Measurements from ENCODE around the gene AMMECR1. TPM values are rescaled to one million over a fixed set of nuclear protein-coding genes. Genes with fewer than 3 reads are reported as not detected.

AMMECR1 gene
- total and polyA plus RNA-seq, 2 of the 13 experiments (the other 11 are each of a cell fraction or from before 2014, with no cell fraction given), result 3.1 to 7.5 TPM

GRCh38 chrX:110241816-110242215, 76.1 kb downstream of the AMMECR1 start:
- POLR2A ChIA-PET, result no interaction called here
- WGBS (ENCODE audit: low lambda C conversion rate), result 95% methylated on average over 1 of the region's 1 CpG
- H3K79me2 ChIP-seq (ENCODE audit: insufficient read depth, low read length), result no peaks in the 10 kb centered on the region
- TF ChIP-seq KDM5A (IDR thresholded peaks at IDR 0.05; ENCODE audit: borderline replicate concordance, low read length) (no peak), ZBTB34 (CRISPR knock-in tag; IDR thresholded peaks at IDR 0.05) (no peak), ZNF572 (CRISPR knock-in tag; IDR thresholded peaks at IDR 0.05) (no peak), PRDM15 (CRISPR knock-in tag; IDR thresholded peaks at IDR 0.05) (no peak), ZNF496 (CRISPR knock-in tag; IDR thresholded peaks at IDR 0.05; ENCODE audit: insufficient replicate concordance) (no peak), SALL1 (CRISPR knock-in tag; IDR thresholded peaks at IDR 0.05) (no peak), ZBTB26 (CRISPR knock-in tag; IDR thresholded peaks at IDR 0.05; ENCODE audit: borderline replicate concordance) (no peak), ZNF75D (CRISPR knock-in tag; IDR thresholded peaks at IDR 0.05; ENCODE audit: borderline replicate concordance) (no peak), ZNF768 (CRISPR knock-in tag; IDR thresholded peaks at IDR 0.05) (no peak), MNT (IDR thresholded peaks at IDR 0.05) (no peak), ZNF230 (CRISPR knock-in tag; IDR thresholded peaks at IDR 0.05) (no peak), SIX1 (CRISPR knock-in tag; IDR thresholded peaks at IDR 0.05; ENCODE audit: borderline replicate concordance) (no peak), ZBTB39 (CRISPR knock-in tag; IDR thresholded peaks at IDR 0.05) (no peak), FOXA1 (IDR thresholded peaks at IDR 0.05) (no peak), FOXA1 (CRISPR knock-in tag; IDR thresholded peaks at IDR 0.05) (no peak)

More at GRCh38 chrX:110241816-110242215, 76.1 kb downstream of the AMMECR1 start:
- ATAC-seq (no peak), DNase-seq (ENCODE audit: low spot score) (no peak), FAIRE-seq (no peak)
- H3K4me2 ChIP-seq (ENCODE audit: low read depth, low read length), result no peak overlapping the region
- intact Hi-C loops (cut with micrococcal nuclease; ENCODE audit: unreplicated experiment) (no loop called here), in situ Hi-C loops (cut with HindIII; ENCODE audit: extremely low pct_ligation_motif_present, low pct_unique_long_range_greater_than_20kb) (no loop called here)
- no peak overlapping the region for H3K9ac ChIP-seq (ENCODE audit: insufficient read depth, low read depth, low read length)
- no peak overlapping the region for H3K4me3 ChIP-seq (replicated peaks in 1 of 3; ENCODE audit: insufficient read depth in 1 of 3, low read depth in 2 of 3, low read length in 3 of 3)
- CTCF ChIA-PET (ENCODE audit: low intra/inter-chr PET ratio, low total read pairs), result no interaction called here
- no peak overlapping the region for H3K27ac ChIP-seq (ENCODE audit: extremely low read length, insufficient read depth, low read length)
- H2AFZ ChIP-seq (ENCODE audit: low read length), result no peak overlapping the region
- H3K9me3 ChIP-seq (ENCODE audit: low read length), result no peaks in the 10 kb centered on the region
- H4K20me1 ChIP-seq (ENCODE audit: insufficient read depth, low read length), result no peaks in the 10 kb centered on the region
- H3K27me3 ChIP-seq (ENCODE audit: control insufficient read depth in 1 of 2, insufficient read depth in 2 of 2, low read length in 2 of 2), result no peaks in the 10 kb centered on the region
- H3K4me1 ChIP-seq (ENCODE audit: insufficient read depth, low read length), result no peaks in the 10 kb centered on the region
- BruUV-seq (replicated peaks), result no TSS peak
- H3K36me3 ChIP-seq (replicated peaks in 1 of 2; ENCODE audit: control insufficient read depth in 1 of 2, insufficient read depth in 2 of 2, low read length in 2 of 2), result no peaks in the 10 kb centered on the region

Data from HepG2 (cell line).